DND-41 (cell line): ENCODE results near the gene PPP1R12C.

Source experiments
- ATAC-seq: fragments of 200-7000 bp; cut with Tn5 transposase; 3 replicates; pipeline ENCODE4 v1.9.1; 2021; ENCODE audit warnings: low read depth; ENCODE audit not compliant: insufficient read depth
- DNase-seq: peaks from one replicate; pipeline ENCODE4 v3.0.0-alpha.2; 2020
- H2AFZ ChIP-seq: 2 replicates; pipeline ENCODE4 v1.6.0; 2012; ENCODE audit warnings: low read depth, low read length
- H3K27ac ChIP-seq: 2 replicates; pipeline ENCODE4 v1.5.1; 2012; ENCODE audit warnings: low read length, inconsistent platforms
- H3K27me3 ChIP-seq: fragments of 200-600 bp; sonication (generic); 2 replicates; pipeline ENCODE4 v1.6.0; 2012; ENCODE audit warnings: low read length, mild to moderate bottlenecking, inconsistent platforms; ENCODE audit not compliant: insufficient read depth, poor library complexity
- H3K36me3 ChIP-seq: 2 replicates; pipeline ENCODE4 v1.5.1; 2012; ENCODE audit warnings: low read length, inconsistent platforms; ENCODE audit not compliant: insufficient read depth
- H3K4me1 ChIP-seq: 2 replicates; pipeline ENCODE4 v1.5.1; 2012; ENCODE audit warnings: mild to moderate bottlenecking, low read length; ENCODE audit not compliant: insufficient read depth
- H3K4me2 ChIP-seq: 2 replicates; pipeline ENCODE4 v1.6.0; 2012; ENCODE audit warnings: mild to moderate bottlenecking, moderate library complexity, low read length, inconsistent platforms; ENCODE audit not compliant: insufficient read depth
- H3K4me3 ChIP-seq, 2 experiments: fragments of 200-600 bp in 1 of 2; shearing (Covaris generic) in 1 of 2; 2 replicates each; pipeline ENCODE4 v1.5.1; 2012 to 2016; ENCODE audit warnings: inconsistent platforms in 2 of 2, low read length in 2 of 2, mild to moderate bottlenecking in 2 of 2, low read depth in 1 of 2, moderate library complexity in 1 of 2
- H3K79me2 ChIP-seq: 2 replicates; pipeline ENCODE4 v1.6.0; 2012; ENCODE audit warnings: low read length, inconsistent platforms; ENCODE audit not compliant: insufficient read depth
- H3K9ac ChIP-seq: 2 replicates; pipeline ENCODE4 v1.6.0; 2012; ENCODE audit warnings: low read depth, mild to moderate bottlenecking, inconsistent platforms, low read length, moderate library complexity
- H3K9me3 ChIP-seq: 2 replicates; pipeline ENCODE4 v1.5.1; 2012; ENCODE audit warnings: low read length, moderate library complexity, mild to moderate bottlenecking, inconsistent platforms; ENCODE audit not compliant: insufficient read depth, severe bottlenecking
- H4K20me1 ChIP-seq: 2 replicates; pipeline ENCODE4 v1.6.0; 2012; ENCODE audit warnings: low read length; ENCODE audit not compliant: insufficient read depth
- EZH2 ChIP-seq: IDR thresholded peaks from 3 replicates; pipeline ENCODE4 v1.6.1; 2012; ENCODE audit warnings: borderline replicate concordance, low read depth, mild to moderate bottlenecking, moderate library complexity, low read length, inconsistent platforms; ENCODE audit not compliant: severe bottlenecking
- TF ChIP-seq, protein P1 (sequence below): IDR thresholded peaks from 2 replicates; pipeline ENCODE4 v1.5.1; 2012; ENCODE audit warnings: borderline replicate concordance, low read length, moderate library complexity, mild to moderate bottlenecking; ENCODE audit not compliant: poor library complexity, severe bottlenecking; ENCODE audit errors: extremely low read depth

Gene PPP1R12C

DNA sequence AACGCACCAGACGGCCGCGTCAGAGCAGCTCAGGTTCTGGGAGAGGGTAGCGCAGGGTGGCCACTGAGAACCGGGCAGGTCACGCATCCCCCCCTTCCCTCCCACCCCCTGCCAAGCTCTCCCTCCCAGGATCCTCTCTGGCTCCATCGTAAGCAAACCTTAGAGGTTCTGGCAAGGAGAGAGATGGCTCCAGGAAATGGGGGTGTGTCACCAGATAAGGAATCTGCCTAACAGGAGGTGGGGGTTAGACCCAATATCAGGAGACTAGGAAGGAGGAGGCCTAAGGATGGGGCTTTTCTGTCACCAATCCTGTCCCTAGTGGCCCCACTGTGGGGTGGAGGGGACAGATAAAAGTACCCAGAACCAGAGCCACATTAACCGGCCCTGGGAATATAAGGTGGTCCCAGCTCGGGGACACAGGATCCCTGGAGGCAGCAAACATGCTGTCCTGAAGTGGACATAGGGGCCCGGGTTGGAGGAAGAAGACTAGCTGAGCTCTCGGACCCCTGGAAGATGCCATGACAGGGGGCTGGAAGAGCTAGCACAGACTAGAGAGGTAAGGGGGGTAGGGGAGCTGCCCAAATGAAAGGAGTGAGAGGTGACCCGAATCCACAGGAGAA lies 1.9 kb downstream of the PPP1R12C start:
- Histone ChIP-seq H2AFZ (no peak overlapping the region), H4K20me1 (peaks cover 57% of the 10 kb centered on the region), H3K27me3 (no peaks in the 10 kb centered on the region)

DNA sequence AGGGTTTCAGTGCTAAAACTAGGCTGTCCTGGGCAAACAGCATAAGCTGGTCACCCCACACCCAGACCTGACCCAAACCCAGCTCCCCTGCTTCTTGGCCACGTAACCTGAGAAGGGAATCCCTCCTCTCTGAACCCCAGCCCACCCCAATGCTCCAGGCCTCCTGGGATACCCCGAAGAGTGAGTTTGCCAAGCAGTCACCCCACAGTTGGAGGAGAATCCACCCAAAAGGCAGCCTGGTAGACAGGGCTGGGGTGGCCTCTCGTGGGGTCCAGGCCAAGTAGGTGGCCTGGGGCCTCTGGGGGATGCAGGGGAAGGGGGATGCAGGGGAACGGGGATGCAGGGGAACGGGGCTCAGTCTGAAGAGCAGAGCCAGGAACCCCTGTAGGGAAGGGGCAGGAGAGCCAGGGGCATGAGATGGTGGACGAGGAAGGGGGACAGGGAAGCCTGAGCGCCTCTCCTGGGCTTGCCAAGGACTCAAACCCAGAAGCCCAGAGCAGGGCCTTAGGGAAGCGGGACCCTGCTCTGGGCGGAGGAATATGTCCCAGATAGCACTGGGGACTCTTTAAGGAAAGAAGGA lies 2.8 kb downstream of the PPP1R12C start:
- Histone ChIP-seq H3K27ac (no peak overlapping the region; the same call in 1 of the 2 replicates), H3K36me3 (peaks cover 33% of the 10 kb centered on the region), H4K20me1 (peaks cover 64% of the 10 kb centered on the region), H3K4me2 (peak overlapping the region; percentile 75), H3K79me2 (peaks cover 78% of the 10 kb centered on the region), H3K4me1 (peaks cover 33% of the 10 kb centered on the region), H3K4me3 (peak overlapping the region in 1 of 2 experiments; percentile 65; a peak in 2 of 4 replicates), H3K9me3 (no peaks in the 10 kb centered on the region), H3K9ac (peak overlapping the region; percentile 66; the same call in 1 of the 2 replicates), H3K27me3 (no peaks in the 10 kb centered on the region), H2AFZ (no peak overlapping the region)
- no peak for ATAC-seq
- no peak for TF ChIP-seq EZH2
- no peak for DNase-seq

More for the DNA sequence above, 1.9 kb downstream of the PPP1R12C start:
- H3K27ac ChIP-seq, result peak overlapping the region; percentile 69
- H3K4me1 ChIP-seq, result peaks cover 33% of the 10 kb centered on the region
- no peak for DNase-seq
- H3K9ac ChIP-seq, result peak overlapping the region; percentile 66
- H3K4me2 ChIP-seq, result peak overlapping the region; percentile 75
- peak overlapping the region; percentile 61 to 65; a peak in 3 of 4 replicates for H3K4me3 ChIP-seq
- no peaks in the 10 kb centered on the region for H3K9me3 ChIP-seq
- H3K36me3 ChIP-seq, result peaks cover 25% of the 10 kb centered on the region
- H3K79me2 ChIP-seq, result peaks cover 70% of the 10 kb centered on the region
- no peak for TF ChIP-seq EZH2
- TF ChIP-seq, protein P1, sequence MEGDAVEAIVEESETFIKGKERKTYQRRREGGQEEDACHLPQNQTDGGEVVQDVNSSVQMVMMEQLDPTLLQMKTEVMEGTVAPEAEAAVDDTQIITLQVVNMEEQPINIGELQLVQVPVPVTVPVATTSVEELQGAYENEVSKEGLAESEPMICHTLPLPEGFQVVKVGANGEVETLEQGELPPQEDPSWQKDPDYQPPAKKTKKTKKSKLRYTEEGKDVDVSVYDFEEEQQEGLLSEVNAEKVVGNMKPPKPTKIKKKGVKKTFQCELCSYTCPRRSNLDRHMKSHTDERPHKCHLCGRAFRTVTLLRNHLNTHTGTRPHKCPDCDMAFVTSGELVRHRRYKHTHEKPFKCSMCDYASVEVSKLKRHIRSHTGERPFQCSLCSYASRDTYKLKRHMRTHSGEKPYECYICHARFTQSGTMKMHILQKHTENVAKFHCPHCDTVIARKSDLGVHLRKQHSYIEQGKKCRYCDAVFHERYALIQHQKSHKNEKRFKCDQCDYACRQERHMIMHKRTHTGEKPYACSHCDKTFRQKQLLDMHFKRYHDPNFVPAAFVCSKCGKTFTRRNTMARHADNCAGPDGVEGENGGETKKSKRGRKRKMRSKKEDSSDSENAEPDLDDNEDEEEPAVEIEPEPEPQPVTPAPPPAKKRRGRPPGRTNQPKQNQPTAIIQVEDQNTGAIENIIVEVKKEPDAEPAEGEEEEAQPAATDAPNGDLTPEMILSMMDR, result no peak
- no peak for ATAC-seq

DNA sequence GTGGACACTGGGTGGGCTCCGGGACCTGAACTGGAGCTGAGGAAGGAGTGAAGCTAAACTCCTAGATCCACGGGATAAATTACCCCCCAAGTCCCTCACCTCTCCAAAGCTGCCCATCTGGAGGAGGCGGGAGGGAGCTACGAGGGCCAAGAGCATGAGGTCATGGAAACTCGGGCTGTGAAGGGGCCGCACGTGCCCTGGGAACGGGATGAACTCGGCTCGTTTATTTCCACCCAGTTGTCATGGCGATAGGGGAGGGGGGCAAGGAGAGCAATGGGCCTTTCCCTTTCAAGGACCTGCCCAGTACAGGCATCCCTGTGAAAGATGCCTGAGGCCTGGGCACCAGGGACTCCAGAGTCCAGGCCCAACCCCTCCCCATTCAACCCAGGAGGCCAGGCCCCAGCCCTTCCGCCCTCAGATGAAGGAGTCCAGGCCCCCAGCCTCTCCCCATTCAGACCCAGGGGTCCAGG lies 3.8 kb downstream of the PPP1R12C start:
- H3K27me3 ChIP-seq, result no peaks in the 10 kb centered on the region
- peaks cover 74% of the 10 kb centered on the region for H4K20me1 ChIP-seq
- no peak overlapping the region for H3K4me3 ChIP-seq
- H3K4me1 ChIP-seq, result peaks cover 30% of the 10 kb centered on the region
- H3K4me2 ChIP-seq, result peak overlapping the region; percentile 75; the same call in 1 of the 2 replicates
- H3K27ac ChIP-seq, result no peak overlapping the region
- H3K9ac ChIP-seq, result no peak overlapping the region
- no peak overlapping the region for H2AFZ ChIP-seq
- H3K36me3 ChIP-seq, result peaks cover 42% of the 10 kb centered on the region
- ATAC-seq, result no peak
- H3K9me3 ChIP-seq, result no peaks in the 10 kb centered on the region
- TF ChIP-seq EZH2, result no peak
- TF ChIP-seq, protein P1, result no peak
- no peak for DNase-seq
- H3K79me2 ChIP-seq, result peaks cover 83% of the 10 kb centered on the region
